ENCODE data around the gene NEK10. TPM values are rescaled to one million over a fixed set of nuclear protein-coding genes. Genes with fewer than 3 reads are reported as not detected.

NEK10 gene
- total RNA-seq, 2 donors from 2014 or later, result 0.73 to 0.98 TPM

DNA sequence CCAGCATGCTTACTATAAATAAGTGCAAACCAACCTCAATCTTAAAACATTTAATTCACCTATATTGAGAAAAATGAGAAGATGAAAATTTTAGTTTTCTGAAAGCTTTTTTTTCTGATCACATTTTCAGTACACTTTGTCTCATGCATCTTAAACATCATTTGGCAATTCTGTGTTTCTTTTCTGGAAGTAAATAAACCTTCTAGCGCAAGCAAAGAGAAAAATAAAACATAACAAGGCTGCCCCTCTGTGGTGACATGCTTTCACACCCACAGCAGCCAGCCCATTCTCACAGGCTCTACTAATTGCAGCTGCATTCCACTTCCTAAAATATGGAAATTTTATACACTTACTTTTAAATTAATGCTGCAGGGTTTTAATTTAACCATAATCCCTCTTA lies 90.1 kb downstream of the NEK10 start:
- DNase-seq (peak in 1 of 2 donors; percentile 16), ATAC-seq (peak; percentile 72)
- intact Hi-C loops (cut with DNase I, micrococcal nuclease), result loop anchor here in 1 of 2 donors (10.0 kb wide), 1 partner anchor 144 kb away; no protein-coding TSS in a partner anchor

DNA sequence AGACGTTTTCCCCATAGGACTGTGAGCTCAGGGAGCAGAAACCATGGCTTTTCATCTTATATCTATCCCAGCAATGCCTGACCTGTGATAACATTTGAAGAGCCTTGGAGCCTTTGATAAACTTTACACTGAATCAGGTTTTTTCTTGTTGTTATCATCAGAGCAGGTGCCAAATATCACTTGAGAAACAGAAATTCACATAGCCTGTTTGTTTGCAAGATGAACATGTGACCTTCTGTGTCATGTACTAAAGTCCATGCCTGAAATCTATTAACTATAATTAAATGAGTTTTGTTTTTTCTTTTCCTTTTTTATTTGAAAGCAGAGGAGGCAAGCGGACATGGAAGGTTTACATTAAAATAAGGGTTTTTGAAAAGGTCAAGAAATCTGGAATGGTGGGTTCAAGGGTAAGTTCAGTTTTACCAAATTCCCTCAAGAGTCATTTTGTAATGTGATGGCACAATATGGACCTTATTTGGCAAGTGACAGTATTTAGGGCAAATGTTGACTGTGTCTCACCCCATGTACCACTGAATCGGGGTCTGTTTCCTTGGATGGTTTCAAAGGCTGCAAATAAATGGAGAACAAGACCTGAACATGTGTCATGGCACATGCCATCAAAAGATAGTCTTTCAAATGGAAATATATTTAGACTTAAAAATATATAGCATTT lies 90.7 kb downstream of the NEK10 start:
- intact Hi-C loops (cut with DNase I, micrococcal nuclease), result loop anchor here in 1 of 2 donors (10.0 kb wide), 1 partner anchor 144 kb away; no protein-coding TSS in a partner anchor
- no peak for DNase-seq
- peak; percentile 47 for ATAC-seq

DNA sequence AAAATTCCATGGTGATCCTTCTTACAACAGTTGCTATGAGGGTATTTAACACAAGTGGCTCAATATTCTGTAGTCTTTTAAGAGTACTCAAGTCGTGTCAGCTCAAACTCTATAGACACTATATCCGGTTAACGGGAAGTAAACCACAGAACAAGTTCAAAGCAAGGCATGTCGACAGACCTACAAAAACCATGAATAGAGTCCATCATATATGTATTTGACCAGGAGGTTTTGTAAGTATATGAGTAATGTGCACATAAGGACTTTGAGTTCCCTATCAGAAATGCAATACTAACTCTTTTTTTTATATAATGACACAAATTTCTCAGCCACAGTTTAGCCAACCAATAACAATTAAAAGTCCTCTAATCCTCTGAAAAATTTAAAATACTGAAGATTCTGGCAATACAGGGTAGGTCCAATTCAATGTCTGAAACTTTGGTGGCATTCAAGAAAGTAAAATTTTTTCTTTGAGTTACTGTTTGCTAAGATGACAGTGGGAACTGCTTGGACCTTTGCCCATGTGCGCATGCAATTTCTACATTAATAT lies 93.7 kb downstream of the NEK10 start:
- DNase-seq (no peak), ATAC-seq (no peak)
- intact Hi-C loops (cut with DNase I, micrococcal nuclease), result loop anchor here in 1 of 2 donors (10.0 kb wide), 1 partner anchor 141 kb away; no protein-coding TSS in a partner anchor

DNA sequence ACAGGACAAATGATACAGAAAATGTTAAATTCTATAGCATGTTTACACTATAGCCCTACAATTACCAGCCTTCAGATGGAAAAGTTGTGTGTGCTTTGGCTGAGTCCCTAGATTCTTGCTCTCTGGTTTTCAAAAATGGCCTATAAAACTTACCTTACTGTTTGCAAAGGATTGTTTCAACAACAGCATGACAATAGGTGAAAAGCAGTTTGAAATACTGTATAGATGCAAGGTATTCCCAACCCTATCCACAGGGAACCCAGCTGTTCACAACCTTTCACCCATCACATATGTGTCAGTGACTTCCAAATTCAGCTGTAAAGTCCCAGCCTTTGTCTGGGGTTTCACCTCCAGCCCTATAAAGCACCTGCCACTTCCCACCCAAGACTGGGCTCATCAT lies 97.3 kb downstream of the NEK10 start:
- ATAC-seq (peak; percentile 61), DNase-seq (no peak)
- intact Hi-C loops (cut with DNase I, micrococcal nuclease), result loop anchor here in 1 of 2 donors (10.0 kb wide), 1 partner anchor 137 kb away; no protein-coding TSS in a partner anchor

DNA sequence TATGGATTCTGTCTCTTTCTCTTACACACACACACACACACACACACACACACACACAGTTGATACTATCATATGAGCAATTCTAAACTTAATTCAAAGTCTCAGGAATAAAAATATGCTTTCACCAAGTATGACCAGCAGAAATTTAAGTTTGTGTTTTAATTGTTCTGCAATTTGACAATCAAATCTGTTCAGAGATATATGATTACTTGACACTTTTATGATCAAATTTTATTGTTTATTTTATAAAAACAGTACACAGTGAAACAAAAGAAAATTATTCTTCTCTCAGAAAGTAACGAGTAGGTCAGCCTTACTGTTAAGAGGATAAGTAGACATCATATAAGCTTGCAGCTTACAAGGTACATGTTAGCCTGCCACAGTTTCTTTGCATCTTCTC lies 114.3 kb downstream of the NEK10 start:
- DNase-seq (no peak), ATAC-seq (no peak)
- intact Hi-C loops (cut with DNase I, micrococcal nuclease), result no loop called here

DNA sequence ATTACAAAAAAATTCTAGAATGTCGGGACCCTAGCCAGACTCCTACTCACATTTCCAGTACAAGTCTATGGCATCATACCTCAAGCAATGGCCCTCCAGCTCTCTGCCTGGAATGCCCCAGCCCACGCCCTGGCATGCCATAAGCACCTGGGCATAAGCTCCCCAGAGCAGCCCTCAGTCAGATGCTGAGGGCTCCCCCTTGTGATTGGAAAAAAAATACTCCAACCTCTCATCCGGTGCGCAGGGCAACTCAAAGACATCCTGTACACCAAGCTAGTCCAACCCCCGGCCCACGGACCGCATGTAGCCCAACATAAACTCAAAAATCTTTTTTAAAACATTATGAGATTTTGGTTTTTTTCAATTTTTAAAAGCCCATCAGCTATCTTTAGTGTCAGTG lies 115.4 kb downstream of the NEK10 start:
- peak; percentile 98 for ATAC-seq
- DNase-seq, result peak; percentile 34 to 43
- intact Hi-C loops (cut with DNase I, micrococcal nuclease), result no loop called here

DNA sequence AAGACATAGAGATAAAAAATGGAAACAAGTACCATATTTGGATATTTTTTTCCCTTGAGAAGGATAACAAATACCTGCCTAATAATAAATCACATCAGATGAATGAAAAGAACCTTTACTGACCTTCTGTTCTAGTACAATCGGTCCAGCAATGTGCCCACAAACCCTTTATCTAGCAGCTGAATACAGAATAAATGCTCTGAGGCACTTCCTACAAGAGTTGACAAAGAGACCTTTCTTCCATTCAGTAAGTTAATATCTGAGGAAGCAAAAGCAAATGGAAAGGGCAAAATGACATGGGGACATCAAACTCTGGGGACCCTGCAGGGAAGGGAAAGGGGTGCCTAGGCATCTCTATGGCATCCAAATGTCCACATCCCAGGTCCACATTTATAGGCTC lies 115.8 kb downstream of the NEK10 start:
- DNase-seq, result no peak
- intact Hi-C loops (cut with DNase I, micrococcal nuclease), result no loop called here
- ATAC-seq, result no peak

DNA sequence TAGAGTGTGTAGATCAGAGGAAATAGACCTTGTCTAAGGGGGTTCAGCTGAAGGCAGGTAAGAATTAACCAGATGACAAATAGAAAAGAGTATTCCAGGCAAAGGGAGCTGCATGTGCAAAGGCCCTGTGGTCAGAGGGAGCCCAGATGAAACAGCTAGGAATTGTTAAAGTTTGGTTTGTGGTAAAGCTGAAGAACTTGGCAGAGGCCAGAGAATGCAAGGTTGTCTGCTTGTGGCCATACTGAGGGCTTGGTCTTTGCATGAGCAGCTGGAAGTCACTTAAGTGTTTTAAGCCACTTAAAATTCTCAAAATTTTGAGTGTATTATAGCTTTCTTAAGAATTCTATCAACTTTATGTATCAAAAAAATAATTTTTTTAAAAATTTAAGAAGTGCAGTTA lies 116.5 kb downstream of the NEK10 start:
- intact Hi-C loops (cut with DNase I, micrococcal nuclease), result no loop called here
- DNase-seq, result no peak

DNA sequence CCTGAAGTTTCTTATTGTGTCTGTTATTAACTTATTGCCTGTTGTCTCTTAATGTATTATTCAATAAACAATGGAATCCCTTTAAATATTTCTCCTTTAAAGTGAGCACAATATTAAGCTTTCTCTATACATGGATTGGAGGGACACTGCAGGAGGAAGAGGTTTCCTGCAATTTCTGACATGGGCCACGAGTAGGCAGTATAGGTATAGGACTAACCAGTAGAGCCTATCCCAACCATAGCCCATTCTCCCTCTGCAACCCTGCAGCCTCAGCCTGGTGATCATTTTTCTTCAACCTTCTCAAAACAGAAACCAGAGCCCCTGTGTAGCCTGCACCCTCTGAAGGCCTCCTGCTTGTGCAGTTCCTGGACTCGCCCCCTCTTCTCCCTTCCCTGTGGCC lies 124.8 kb downstream of the NEK10 start:
- DNase-seq (no peak), ATAC-seq (no peak)
- intact Hi-C loops (cut with DNase I, micrococcal nuclease), result no loop called here

More for the DNA sequence above, 116.5 kb downstream of the NEK10 start:
- no peak for ATAC-seq

DNA sequence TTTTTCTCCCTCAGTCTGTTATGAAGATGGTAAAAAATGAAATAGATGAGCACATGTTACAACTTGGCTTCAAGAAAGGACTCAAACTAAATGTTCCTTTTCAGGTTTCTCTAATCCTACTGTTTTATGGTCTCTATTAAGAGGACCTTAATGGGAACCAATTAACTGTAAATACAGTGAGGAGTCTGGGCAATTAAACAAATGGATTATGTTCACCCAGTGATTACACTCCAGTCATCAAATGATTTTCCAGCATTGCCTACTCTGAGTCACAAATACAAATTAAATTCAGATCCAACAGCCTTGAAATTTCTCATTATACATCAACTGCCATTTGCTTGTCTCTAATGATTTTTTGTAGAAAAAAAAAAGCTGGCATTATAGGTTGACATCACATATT lies 129.2 kb downstream of the NEK10 start:
- intact Hi-C loops (cut with DNase I, micrococcal nuclease), result no loop called here
- ATAC-seq (no peak), DNase-seq (no peak)

DNA sequence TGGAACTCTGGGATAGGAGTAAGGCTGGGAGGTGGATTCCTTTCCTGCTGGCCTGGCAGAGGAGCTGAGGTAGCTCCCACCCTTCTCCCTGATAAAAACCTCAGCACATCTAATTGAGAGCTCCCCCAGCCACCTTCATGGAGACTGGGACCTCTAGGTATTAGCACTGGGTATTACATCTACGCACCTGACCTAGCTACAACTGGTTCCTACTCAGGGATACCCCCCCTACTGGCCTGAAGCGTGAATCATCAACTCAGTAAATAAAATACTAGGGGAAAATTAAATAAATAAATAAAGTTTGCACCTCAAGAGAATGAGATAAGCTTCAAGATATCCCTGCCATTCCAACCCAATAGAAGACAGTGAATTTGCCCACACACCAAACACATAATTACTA lies 140.4 kb downstream of the NEK10 start:
- DNase-seq (no peak), ATAC-seq (no peak)
- intact Hi-C loops (cut with DNase I, micrococcal nuclease), result no loop called here

DNA sequence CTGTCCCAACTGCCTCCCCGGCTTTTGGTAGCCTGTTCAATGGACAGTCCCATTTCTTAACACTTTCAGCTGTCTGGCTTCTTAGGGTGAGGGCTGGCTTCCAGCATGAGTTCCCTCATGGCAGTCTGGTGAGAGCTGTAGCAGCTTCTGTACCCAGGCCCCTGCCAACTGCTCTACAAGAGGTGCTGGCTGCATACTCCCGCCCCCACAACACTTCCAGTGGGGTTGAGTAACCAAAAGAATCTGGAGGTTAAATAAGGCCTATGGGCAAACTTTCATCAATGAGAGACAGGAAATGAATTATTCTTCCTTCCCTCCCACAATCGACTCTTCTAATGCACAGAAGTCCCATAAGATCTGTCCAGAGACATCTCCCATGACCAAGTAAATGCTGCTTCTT lies 145.0 kb downstream of the NEK10 start:
- no peak for ATAC-seq
- intact Hi-C loops (cut with DNase I, micrococcal nuclease), result no loop called here
- no peak for DNase-seq

DNA sequence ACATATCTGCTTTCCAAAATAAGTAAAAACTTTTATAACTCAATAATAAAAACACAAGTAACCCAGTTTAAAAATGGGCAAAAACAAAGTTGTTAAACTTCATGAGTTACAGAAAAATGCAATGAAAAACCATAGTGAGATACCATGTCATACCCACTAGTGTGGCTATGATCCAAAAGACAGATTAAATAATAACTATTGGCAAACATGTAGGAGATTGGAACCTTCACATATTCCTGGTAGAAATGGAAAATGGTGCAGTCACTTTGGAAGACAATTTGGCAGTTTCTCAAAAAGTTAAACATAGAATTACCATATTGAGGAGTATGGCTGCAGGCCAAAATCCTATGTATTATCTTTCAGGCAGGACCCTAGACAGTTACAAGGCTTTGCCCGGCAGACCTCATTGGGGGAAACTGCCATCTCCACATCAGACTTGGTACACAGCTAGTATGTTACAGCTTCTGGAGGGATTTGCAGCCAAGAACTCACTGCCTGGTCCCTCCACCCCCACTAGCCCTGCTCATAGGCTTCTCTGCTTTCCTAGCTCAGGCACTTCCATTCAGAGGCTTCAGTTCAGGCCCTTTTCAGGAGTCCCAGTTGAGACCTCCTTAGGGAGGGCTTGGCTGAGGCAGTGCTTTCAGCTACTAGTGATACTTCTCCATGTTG lies 147.8 kb downstream of the NEK10 start:
- intact Hi-C loops (cut with DNase I, micrococcal nuclease), result no loop called here
- ATAC-seq (no peak), DNase-seq (no peak)

DNA sequence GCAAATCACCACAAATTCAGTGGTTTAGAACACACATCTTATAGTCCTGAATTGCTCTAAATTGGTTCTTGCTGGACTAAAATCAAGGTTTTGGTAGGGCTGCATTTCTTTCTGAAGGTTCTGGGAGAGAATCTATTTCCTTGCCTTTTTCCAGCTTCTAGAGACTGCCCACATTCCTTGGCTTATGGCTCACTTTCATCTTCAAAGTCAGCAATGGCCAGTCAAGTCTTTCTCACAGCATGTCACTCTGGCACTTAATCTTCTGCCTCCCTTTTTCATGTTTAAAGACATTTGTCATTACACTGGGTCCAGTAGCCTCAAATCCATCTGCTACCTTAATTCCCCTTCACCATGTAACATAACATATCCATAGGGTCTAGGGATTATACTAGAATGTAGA lies 149.0 kb downstream of the NEK10 start:
- intact Hi-C loops (cut with DNase I, micrococcal nuclease), result no loop called here

DNA sequence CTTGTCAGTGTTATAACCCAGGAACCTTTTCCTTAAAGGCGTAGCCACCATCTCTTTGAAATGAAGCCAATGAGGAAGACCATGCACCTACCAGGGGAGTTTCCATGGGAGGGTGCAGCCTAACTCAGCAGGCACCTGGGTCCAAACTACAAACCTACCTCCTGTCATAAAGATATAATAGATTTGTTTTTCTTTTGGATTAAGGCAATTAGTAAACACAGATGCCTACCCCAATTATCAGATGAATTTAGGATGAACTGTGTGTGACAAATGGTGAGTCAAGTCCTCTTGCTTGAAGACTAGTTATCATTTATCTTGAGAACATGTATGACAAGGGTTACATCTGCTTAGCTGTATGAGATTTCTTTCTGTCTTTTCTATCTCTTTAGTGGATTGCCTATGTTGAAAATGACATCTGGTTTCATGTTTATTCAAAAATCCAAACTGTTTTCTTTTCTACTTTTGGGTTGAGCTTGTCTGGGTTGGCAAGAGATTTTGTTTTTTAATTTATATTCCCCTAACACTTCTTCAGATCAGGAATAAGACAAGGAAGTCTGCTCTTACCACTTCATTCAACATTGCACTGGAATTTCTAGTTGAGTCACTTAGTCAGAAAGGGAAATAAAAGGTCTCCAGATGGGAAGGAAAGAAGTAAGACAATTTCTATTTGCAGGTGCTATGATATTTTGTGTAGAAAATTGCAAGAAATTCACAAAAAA lies 149.9 kb downstream of the NEK10 start:
- DNase-seq (peak; percentile 18 to 52), ATAC-seq (peak; percentile 99)
- intact Hi-C loops (cut with DNase I, micrococcal nuclease), result no loop called here

More for the DNA sequence above, 149.0 kb downstream of the NEK10 start:
- ATAC-seq (no peak), DNase-seq (no peak)

DNA sequence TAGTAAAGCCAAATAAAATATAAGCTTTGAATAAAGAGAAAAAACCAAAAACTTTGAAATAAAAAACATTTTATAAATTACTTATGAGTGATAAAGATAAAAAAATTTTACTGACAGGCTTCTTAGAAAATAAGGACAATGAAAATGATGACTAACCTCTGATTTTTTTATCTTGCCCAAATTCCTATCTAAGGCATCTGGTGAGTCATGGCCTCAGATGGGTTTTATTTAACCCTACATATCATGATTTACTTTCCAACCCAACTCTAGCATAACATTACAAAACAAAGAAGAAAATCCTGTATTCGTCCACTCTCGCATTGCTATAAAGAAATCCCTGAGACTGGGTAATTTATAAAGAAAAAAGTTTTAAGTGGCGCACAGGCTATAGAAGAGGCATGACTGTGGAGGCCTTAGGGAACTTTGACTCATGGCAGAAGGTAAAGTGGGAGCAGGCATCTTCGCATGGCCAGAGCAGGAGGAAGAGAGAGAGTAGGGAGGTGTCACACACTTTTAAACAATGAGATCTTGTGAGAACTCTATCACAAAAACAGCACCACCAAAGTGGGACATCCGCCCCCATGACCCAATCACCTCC lies 152.1 kb downstream of the NEK10 start:
- intact Hi-C loops (cut with DNase I, micrococcal nuclease), result no loop called here
- no peak for DNase-seq
- no peak for ATAC-seq

DNA sequence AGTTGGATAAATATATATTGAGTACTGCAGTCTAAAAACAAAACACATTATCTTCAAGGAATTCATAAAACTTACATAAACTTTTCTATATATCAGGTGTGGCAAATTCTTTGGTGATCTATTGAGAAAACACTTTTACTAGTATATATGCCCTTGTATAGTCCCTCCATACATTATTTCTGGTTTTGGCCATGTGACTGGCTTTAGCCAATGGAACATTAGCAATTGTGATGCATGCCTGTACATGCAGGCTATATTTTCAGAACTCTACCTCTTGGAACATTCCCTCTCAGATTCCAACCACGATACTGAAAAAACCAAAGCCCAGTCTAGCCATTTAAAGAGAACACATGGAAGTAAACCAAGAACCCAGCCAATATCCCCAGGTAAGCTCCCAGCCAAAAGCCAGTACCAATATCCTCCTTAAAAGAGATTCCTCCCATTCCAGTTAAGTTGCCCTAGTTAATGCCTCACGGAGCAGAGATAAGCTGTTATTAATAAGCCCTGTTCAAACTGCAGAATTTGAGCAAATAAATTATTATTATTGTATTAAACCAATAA lies 152.8 kb downstream of the NEK10 start:
- no peak for DNase-seq
- no peak for ATAC-seq
- intact Hi-C loops (cut with DNase I, micrococcal nuclease), result no loop called here

DNA sequence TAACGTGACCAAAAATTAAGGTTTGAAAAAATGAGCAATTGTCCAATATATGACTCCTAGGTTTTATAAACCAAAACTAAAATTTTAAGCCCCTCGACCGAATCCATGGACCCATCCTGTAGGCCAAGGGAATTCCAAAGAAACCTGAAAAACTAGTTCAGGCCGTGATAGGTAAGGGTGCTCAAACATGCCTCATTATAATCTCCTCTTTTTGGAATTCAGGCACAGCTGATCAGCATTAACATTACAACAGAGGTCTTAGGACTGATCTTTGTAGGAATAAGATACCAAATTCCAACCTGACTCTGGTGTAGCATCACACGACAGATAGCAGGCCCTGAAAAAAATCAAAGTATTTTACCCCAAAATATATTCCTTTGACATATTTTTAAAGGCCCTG lies 155.7 kb downstream of the NEK10 start:
- DNase-seq (no peak), ATAC-seq (no peak)
- intact Hi-C loops (cut with DNase I, micrococcal nuclease), result no loop called here
